SK-N-SH treated with all-trans-retinoic acid at 6 μM for 48 hours (cell line): ENCODE results near the gene RCCD1.

Experiments
- ARNTL ChIP-seq: fragments of 450-650 bp; formaldehyde crosslinking; IDR thresholded peaks from 2 replicates; pipeline ENCODE4 v1.5.0; 2020; ENCODE audit warnings: low read depth, mild to moderate bottlenecking, moderate library complexity, borderline replicate concordance
- CSDC2 ChIP-seq: fragments of 250-450 bp; sonication (Bioruptor Pico); IDR thresholded peaks from 2 replicates; pipeline ENCODE4 v1.5.0; 2020; ENCODE audit warnings: mild to moderate bottlenecking, moderate library complexity
- ESRRG ChIP-seq: fragments of 250-450 bp; sonication (Bioruptor Pico); IDR thresholded peaks from 2 replicates; pipeline ENCODE4 v1.6.1; 2021; ENCODE audit warnings: mild to moderate bottlenecking
- ISL1 ChIP-seq: fragments of 250-450 bp; sonication (Bioruptor Pico); IDR thresholded peaks from 2 replicates; pipeline ENCODE4 v2.1.2; 2022; ENCODE audit warnings: mild to moderate bottlenecking, moderate library complexity
- POU6F1 ChIP-seq: fragments of 250-450 bp; sonication (Bioruptor Pico); IDR thresholded peaks from 2 replicates; pipeline ENCODE4 v1.8.0; 2021; ENCODE audit warnings: low read depth, mild to moderate bottlenecking, moderate library complexity, borderline replicate concordance
- RARB ChIP-seq: fragments of 250-450 bp; sonication (Bioruptor Pico); IDR thresholded peaks from 2 replicates; pipeline ENCODE4 v1.8.0; 2021; ENCODE audit warnings: mild to moderate bottlenecking, moderate library complexity
- SNAI2 ChIP-seq: fragments of 250-450 bp; sonication (Bioruptor Pico); IDR thresholded peaks from 2 replicates; pipeline ENCODE4 v1.5.0; 2020; ENCODE audit warnings: mild to moderate bottlenecking, moderate library complexity
- TCF4 ChIP-seq: fragments of 250-450 bp; sonication (Bioruptor Pico); IDR thresholded peaks from 2 replicates; pipeline ENCODE4 v1.8.0; 2021; ENCODE audit warnings: mild to moderate bottlenecking, moderate library complexity, borderline replicate concordance
- TSHZ2 ChIP-seq: fragments of 250-450 bp; sonication (Bioruptor Pico); IDR thresholded peaks from 2 replicates; pipeline ENCODE4 v1.5.0; 2020; ENCODE audit warnings: mild to moderate bottlenecking, moderate library complexity
- ZFP3 ChIP-seq: fragments of 250-450 bp; sonication (Bioruptor Pico); IDR thresholded peaks from 2 replicates; pipeline ENCODE4 v1.5.0; 2020; ENCODE audit warnings: mild to moderate bottlenecking, moderate library complexity
- ZFP30 ChIP-seq: fragments of 450-650 bp; formaldehyde crosslinking; IDR thresholded peaks from 2 replicates; pipeline ENCODE4 v1.5.0; 2022; ENCODE audit warnings: mild to moderate bottlenecking, moderate library complexity
- ZNF8 ChIP-seq: fragments of 450-650 bp; formaldehyde crosslinking; IDR thresholded peaks from 2 replicates; pipeline ENCODE4 v1.5.0; 2020; ENCODE audit warnings: mild to moderate bottlenecking, moderate library complexity
- TF ChIP-seq, protein P1 (sequence below): fragments of 250-450 bp; sonication (Bioruptor Pico); IDR thresholded peaks from 2 replicates; pipeline ENCODE4 v1.8.0; 2020; ENCODE audit warnings: mild to moderate bottlenecking, moderate library complexity, borderline replicate concordance
- TF ChIP-seq, protein P2 (sequence below): fragments of 250-450 bp; sonication (Bioruptor Pico); IDR thresholded peaks from 2 replicates; pipeline ENCODE4 v1.5.1; 2020; ENCODE audit warnings: low read depth, mild to moderate bottlenecking, moderate library complexity

- TF ChIP-seq ISL1 (CRISPR knock-in tag) = no peak
- TF ChIP-seq TSHZ2 (CRISPR knock-in tag) = peak; percentile 78; the same call in 1 of the 2 replicates
- TF ChIP-seq ZFP3 (CRISPR knock-in tag) = peak; percentile 79; the same call in 1 of the 2 replicates
- TF ChIP-seq, protein P1, sequence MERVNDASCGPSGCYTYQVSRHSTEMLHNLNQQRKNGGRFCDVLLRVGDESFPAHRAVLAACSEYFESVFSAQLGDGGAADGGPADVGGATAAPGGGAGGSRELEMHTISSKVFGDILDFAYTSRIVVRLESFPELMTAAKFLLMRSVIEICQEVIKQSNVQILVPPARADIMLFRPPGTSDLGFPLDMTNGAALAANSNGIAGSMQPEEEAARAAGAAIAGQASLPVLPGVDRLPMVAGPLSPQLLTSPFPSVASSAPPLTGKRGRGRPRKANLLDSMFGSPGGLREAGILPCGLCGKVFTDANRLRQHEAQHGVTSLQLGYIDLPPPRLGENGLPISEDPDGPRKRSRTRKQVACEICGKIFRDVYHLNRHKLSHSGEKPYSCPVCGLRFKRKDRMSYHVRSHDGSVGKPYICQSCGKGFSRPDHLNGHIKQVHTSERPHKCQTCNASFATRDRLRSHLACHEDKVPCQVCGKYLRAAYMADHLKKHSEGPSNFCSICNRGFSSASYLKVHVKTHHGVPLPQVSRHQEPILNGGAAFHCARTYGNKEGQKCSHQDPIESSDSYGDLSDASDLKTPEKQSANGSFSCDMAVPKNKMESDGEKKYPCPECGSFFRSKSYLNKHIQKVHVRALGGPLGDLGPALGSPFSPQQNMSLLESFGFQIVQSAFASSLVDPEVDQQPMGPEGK = no peak
- no peak for TF ChIP-seq RARB (CRISPR knock-in tag)
- TF ChIP-seq POU6F1 (CRISPR knock-in tag) = no peak
- no peak for TF ChIP-seq ARNTL (CRISPR knock-in tag)
- TF ChIP-seq CSDC2 (CRISPR knock-in tag) = peak; percentile 88; the same call in 1 of the 2 replicates
- no peak for TF ChIP-seq ESRRG
- TF ChIP-seq TCF4 = no peak
- TF ChIP-seq SNAI2 = peak; percentile 56; the same call in 1 of the 2 replicates
- TF ChIP-seq ZFP30 = peak; percentile 45; the same call in 1 of the 2 replicates
- no peak for TF ChIP-seq ZNF8 (CRISPR knock-in tag)
- TF ChIP-seq, protein P2, sequence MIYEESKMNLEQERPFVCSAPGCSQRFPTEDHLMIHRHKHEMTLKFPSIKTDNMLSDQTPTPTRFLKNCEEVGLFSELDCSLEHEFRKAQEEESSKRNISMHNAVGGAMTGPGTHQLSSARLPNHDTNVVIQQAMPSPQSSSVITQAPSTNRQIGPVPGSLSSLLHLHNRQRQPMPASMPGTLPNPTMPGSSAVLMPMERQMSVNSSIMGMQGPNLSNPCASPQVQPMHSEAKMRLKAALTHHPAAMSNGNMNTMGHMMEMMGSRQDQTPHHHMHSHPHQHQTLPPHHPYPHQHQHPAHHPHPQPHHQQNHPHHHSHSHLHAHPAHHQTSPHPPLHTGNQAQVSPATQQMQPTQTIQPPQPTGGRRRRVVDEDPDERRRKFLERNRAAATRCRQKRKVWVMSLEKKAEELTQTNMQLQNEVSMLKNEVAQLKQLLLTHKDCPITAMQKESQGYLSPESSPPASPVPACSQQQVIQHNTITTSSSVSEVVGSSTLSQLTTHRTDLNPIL (CRISPR knock-in tag) = peak; percentile 29; the same call in 1 of the 2 replicates
These were observed 40.0 kb downstream of the RCCD1 start, which contains the start of gene PRC1 for GRCh38 chr15:90994417-90995311.
